HG02943 (cell line): ENCODE data around the gene ZNF346.

ENCODE experiments used
- ATAC-seq: cut with Tn5 transposase; IDR thresholded peaks from one replicate; pipeline ENCODE4 v1.9.1; 2021; ENCODE audit warnings: mild to moderate bottlenecking, low read depth, moderate library complexity; ENCODE audit not compliant: unreplicated experiment

ZNF346 gene

GRCh38 chr5:177065491-177065890 is 43.0 kb downstream of the ZNF346 start:
- ATAC-seq: no peak

GRCh38 chr5:177066224-177066623 is 43.7 kb downstream of the ZNF346 start:
- no peak for ATAC-seq

GRCh38 chr5:177067503-177067902 is 45.0 kb downstream of the ZNF346 start:
- ATAC-seq: no peak

GRCh38 chr5:177070536-177071191 is 48.2 kb downstream of the ZNF346 start:
- ATAC-seq: no peak

- ATAC-seq: no peak
Observed at GRCh38 chr5:177071666-177072385, 49.3 kb downstream of the ZNF346 start.

GRCh38 chr5:177077335-177077734 is 54.8 kb downstream of the ZNF346 start:
- ATAC-seq: no peak

GRCh38 chr5:177079606-177080005 is 57.1 kb downstream of the ZNF346 start:
- ATAC-seq: no peak

GRCh38 chr5:177080265-177080664 is 57.8 kb downstream of the ZNF346 start:
- no peak for ATAC-seq

- ATAC-seq: no peak
Observed at GRCh38 chr5:177081859-177082258, 59.4 kb downstream of the ZNF346 start.

GRCh38 chr5:177083357-177083756 is 60.9 kb downstream of the ZNF346 start:
- ATAC-seq: no peak

GRCh38 chr5:177084175-177084574 is 61.7 kb downstream of the ZNF346 start:
- no peak for ATAC-seq

- no peak for ATAC-seq
Observed at GRCh38 chr5:177085985-177086653, 63.6 kb downstream of the ZNF346 start.

GRCh38 chr5:177086654-177087397 is 64.3 kb downstream of the ZNF346 start, which contains the start of gene FGFR4:
Gene FGFR4 (plus strand): TSS chr5:177086915. CDS start chr5:177089603, 2,688 bp downstream.
- peak; percentile 64 for ATAC-seq

- no peak for ATAC-seq
Observed at GRCh38 chr5:177087398-177088005, 65.0 kb downstream of the ZNF346 start.

GRCh38 chr5:177089127-177089526 is 66.6 kb downstream of the ZNF346 start:
- no peak for ATAC-seq

GRCh38 chr5:177089825-177090641 is 67.5 kb downstream of the ZNF346 start:
- no peak for ATAC-seq

GRCh38 chr5:177090813-177091212 is 68.3 kb downstream of the ZNF346 start:
- ATAC-seq: no peak

GRCh38 chr5:177091232-177091631 is 68.7 kb downstream of the ZNF346 start:
- no peak for ATAC-seq
